Fibroblast of the conjunctiva (primary cell): ENCODE measurements around the gene MAD2L2.

Experiments used
- DNase-seq: peaks from one replicate; pipeline ENCODE4 v3.0.0-alpha.2; 2010; ENCODE audit warnings: low read depth

The MAD2L2 gene

DNA sequence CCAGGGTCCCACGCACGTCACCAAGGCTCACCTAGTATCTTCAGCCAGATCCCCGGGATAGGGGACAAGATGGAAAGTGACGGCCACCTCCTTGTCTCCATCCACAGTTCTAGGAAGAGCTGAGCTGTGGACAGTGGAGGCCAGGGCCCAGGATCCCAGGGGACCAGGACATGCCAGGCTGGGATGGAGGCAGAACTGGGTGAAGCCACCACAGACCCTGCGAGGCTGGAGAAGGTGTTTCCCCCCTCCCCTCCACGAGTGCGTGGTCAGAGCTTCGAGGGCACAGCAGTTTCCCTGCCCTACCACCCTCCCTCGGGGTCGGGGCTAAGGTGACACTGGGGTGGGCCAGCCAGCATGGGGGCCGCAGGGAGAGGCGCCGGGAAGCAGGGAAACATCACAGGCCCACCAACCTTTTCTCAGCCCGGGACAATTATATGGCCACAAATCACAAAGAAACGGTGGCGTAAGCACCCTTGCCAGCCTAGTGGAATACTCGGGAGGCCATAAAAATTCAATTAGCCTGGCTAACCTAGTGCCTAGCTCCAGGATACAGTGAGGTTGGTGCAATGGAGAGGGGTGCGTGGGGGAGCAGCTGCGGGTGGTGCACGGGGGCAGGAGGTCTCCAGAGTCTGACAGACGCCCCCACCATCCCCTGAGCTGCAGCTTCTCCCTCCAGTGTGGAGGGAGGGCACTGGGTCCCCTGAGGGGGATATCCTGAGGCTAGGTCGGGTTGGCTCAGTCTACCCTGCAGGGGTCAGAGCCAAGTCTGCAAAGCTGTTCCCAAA is 23.9 kb upstream of the MAD2L2 start:
- no peak for DNase-seq

DNA sequence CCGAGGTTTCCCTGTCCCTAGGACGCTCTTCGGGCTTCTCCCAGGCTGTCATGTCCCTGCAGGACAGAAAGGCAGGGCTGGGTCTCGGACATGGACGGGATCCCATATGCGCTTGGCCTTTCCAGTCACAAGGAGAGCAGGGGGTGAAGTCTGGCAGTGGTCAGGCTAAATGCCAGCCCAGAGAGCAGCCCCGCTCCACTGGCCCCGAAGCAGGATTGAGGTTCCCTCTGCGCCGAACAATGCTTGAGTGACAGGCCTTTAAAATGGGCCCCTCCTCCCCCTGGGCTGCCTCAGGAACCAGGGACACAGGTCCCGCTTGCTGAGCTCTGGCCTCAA is 23.2 kb upstream of the MAD2L2 start:
- DNase-seq: no peak

DNA sequence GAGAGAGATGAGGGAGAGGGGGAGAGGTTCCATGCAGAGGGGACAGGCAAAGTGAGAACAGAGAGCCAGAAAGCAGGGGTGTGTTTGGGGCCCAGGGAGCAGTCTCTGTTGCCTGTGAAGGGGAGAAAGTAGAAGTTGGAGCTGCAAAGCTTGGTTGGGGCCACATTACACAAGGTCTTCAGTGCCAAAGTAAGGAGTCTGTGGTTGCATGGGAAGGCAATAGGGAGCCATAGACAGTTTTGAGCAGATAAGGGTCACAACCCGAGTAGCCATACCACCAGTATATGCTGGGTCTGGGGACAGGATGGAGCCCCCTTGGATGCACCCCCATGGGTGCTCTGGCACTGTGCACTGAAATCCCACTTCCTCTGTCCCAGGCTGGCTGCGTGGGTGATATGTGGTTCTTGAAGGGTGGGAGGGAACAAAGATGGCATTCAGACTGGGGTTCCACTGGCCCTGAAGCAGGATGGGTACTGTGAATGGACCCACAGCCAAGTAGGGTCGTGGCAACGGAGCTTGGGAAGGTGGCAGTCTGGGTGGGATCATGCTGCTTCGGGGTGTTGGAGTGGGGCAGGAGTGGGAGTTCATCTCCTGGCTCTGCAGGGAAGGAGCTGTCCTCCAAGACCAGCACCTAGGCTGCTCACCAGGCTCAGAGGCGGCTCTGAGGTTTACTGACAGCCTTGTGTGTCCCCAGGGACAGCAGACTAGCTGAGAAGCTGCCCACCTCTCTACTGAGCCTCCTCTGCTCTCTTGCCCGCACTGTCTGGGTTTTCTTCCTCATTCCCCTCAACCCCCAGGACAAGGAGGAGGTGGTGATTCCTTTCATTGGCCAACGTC is 22.6 kb upstream of the MAD2L2 start:
- DNase-seq: no peak

DNA sequence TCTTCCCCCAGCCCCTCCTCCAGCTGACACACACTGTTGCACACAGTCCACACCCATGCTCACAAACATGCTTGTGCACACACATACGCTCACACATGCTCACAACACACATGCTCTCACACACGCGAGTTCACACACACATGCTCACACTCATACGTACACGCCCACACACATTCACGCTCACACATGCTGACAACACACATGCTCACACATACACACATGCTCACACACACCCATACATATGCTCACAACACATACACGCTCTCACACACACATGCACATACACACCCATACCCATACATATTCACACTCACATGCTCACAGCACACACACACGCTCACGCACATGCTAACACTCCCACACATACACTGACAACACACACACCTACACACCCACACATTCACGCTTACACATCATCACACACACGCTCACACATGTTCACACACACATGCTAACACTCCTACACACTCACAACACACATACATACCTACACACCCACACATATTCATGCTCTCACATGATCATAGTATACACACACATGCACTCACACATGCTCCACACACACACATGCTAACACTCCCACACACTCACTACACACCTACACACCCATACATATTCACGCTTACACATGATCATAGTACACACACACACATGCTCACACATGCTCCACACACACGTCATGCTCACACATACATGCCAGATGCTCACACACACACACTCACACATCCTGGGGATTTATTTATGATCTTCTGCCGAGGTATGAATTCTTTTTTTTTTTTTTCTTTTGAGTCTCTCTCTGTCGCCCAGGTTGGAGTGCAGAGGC is 21.2 kb upstream of the MAD2L2 start:
- no peak for DNase-seq

DNA sequence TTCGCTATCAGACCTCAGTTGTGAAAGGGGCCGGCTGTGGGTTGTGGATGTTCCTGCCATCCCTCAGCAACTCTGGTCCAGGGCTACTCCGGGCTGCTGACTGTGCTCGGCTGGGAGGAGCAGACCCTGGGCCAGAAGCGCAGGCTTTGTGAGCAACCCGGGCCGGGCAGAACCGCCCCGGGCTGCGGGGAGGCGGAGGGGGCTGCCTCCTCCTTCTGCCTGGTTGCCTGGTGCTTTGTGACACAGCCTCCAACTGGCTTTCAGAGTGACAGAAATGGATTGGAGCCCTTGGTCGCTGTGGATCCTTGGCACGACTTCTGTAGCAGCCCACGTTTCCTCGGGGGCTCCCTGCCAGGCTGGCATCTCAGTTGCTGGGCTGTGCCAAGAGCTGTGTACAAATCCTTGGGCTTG is 20.6 kb upstream of the MAD2L2 start:
- DNase-seq: no peak

DNA sequence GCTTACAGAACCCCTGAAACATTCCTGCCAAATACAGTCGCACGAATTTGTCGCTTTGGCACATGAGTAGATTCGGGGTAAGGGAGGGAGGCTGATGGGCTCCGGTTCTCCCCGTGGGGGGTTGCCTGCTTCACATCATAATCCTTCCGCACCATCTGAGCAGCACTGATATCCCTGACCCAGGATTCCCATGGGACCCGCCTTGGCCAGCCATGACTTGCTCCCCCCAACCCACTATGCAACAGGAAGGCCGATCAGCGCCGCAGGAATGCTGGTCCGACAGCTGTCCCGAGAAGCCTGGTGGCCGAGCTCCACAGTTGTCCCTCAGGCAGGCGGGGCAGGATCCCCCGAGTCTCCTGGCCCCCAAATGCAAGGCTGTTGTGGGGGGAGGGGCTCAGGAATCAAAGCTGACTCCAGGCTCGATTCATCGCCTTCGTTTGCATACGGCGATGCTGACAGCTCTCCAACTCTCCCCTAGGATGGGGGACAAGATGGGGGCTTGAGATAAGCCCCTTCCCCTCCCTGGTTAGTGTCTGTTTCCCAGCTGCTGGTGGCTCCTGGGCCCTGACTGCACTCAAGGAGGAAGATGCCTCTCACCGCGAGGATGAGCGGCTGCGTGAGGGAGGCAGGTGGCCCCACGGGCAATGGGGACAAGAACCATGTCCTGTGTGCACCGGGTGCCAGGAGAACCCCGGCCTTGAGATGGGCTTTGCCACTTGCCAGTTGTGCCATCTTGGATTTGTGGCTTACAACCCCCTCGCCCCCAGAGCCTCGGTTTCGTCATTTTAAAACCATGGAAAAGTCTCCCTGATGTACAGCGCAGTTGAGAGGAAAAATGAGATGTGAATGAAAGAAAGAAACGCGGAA is 19.9 kb upstream of the MAD2L2 start:
- no peak for DNase-seq

DNA sequence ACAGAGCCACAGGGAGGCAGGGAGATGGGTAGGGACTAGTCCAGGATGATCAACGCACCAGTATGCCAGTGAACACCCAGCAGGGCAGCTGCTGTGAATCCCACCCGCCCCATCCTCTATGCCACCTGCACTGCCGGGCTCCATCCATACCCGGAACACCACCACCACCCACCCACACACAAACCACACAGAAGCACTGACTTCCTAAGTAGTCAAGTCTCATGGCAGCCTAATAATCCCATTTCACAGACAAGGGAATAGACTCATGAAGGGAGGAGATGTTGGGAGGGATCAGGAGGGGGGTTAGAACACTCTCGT is 16.9 kb upstream of the MAD2L2 start:
- no peak for DNase-seq

DNA sequence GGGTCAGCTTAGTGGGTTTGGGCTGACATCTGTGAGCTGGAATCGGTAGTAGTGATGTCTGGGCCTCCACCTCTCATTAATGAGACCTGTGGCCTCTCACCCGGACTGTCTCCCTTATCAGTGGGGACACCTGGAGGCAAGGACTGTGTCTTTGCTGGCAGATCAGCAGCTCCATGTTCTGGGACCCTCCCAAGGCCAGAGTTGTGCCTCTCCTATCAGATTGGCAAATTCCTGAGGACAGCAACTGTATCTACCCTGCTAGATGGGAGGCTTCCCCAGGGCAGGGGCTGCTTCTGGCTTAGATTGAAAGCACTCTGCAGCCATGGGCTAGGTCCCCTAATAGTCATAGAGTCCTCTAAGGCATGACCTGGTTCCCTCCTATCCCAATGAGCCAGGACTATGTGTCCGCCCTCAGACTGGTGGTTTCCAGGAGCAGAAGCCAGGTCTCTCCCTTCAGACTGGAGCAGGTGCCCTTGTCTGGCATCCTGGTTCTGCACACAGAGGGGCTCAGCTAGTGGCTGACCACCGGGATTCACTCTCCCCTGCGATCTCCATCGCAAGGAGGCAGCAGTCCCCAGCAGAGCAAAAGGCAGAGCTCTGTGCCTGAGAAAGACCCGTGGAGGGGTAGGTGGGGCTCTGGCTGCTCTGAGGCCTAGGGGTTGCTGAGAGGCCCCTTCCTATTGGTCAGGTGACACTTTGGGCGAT is 16.4 kb upstream of the MAD2L2 start:
- no peak for DNase-seq

DNA sequence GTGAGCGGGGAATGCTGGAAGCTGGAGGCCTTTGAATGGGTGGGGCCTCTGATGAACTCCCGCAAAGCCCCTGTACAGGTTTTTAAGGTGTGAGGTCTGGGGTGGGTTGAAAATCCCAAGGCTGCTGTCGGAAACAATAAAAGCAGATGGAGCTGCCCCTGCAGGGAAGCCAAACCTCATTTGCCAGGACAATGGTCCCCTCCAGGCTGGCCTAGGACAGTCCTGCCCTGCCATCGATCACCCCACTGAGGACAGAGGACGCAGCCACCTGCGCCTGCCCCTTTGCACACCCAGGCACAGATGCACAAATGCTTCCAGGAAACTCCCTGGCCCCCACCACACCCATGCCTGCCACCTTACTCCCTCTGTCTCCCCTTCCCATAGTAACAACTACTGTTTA is 14.9 kb upstream of the MAD2L2 start:
- no peak for DNase-seq

DNA sequence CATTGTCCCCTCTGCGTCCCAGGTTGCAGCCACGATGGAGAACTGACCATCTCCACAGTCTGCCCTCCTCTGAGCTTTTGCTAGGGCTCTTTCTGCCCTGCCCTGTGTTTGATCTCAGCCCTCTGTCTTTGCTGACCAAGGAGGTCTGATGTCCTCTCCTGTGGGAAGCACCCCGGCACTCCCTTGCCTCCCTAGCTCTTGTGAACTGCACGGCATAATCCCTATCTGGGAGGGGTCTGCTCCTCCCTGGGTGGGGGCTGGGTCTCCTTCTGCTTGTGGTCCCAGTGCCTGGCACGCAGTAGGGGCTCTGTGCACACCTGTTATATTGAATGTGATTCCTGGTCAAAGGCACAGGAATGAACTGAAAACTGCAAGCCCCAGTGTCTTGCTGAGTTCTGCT is 13.0 kb upstream of the MAD2L2 start:
- no peak for DNase-seq

DNA sequence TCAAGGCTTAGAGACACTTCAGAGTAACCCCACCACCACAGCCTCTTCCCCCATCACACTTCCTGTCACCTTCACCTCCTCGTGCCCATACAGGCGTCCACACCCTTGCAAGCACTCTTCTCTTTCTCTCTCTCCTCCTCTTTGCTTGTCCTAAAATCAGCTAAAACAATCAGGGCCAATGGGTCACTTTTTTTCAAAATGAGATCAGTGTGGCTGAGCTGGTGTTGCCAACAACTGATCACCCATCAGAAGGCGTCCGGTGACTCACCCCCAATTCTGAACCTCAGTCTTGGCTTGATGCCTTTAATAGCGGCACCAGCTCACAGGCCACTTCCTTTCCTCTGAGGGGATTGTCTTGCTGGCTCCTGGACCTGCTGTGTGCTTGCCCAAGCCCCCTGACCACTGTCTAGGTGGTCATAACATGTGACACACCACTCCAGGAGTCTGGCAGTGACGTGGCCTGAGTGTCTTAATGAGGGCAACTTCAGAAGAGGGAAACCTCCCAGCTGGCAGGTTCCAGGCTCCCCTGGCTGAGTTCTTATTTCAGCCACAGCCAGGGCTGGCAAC is 12.2 kb upstream of the MAD2L2 start:
- peak; percentile 26 for DNase-seq

DNA sequence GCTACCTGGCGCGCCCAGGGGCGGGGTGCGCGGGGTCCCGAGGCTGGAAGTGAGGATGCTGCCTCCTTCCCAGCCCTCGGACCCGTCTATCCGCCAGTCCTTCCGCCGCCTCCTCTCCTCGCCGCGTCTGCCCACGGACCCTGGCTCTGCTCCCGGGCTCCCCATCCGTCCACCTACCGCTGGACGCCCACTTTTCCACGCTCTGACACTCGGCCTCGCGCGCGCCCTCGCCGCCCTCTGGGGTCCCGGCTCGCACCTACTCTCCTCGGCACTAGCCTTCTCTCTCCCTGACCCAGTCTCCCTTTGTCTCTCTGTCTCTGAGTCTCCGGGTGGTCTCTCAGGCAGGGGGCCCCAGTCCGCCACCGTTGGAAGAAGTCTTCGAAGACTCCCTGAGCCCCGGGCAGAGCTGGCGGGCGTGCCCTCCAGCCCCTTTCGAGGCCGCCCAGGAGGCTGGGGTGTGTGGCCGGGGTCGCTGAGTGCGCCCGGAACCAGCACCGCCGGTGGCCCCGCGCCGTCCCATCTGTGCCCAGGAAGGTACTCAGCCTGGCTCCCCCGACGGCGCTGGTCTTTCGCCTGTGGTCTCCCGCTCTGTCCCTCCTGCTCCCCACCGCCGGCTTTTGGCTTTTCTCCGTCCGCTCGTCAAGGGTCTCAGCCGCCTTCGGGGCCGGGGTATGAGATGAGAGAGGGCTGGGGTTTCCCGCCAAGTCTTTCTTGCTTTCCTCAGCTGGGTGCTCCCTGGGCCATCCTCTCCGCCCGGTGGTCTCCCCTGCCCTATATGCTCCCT is 11.2 kb upstream of the MAD2L2 start:
- no peak for DNase-seq

DNA sequence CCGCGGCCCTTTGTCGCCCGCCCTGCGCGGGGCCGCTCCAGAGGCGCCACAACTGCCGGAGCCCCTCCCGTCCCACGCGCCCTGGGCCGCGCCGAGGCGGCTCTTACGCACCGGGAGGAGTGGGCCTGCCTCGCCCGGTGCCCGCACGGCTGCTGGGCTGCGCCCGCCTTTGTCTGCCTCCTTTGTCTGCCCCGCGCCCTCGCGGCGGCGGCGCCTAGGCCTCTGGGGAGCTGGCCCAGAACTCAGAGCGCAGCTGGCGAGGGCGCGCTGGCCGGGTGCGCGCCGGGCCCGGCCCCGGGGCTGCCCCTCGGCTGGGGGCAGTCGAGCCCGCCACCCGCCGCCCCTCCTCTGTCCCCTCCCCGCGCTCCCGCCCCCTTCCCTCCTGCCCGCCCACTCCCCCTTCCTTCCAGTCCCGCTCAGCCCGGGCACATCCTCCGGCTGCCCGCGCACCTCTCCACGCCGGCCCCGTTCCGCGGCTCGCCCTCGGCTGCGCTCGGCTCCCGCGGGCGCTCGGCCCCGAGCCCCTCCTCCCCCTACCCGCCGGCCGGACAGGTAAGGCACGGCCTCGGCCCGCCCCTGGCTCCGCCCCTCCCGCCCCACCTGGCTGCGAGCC is 10.5 kb upstream of the MAD2L2 start, which contains the start of gene DRAXIN:
Gene DRAXIN (plus strand): TSS at position 409 of the 613 bp plus-strand sequence. CDS start 14,549 bp downstream, outside the sequence.
- DNase-seq: no peak

DNA sequence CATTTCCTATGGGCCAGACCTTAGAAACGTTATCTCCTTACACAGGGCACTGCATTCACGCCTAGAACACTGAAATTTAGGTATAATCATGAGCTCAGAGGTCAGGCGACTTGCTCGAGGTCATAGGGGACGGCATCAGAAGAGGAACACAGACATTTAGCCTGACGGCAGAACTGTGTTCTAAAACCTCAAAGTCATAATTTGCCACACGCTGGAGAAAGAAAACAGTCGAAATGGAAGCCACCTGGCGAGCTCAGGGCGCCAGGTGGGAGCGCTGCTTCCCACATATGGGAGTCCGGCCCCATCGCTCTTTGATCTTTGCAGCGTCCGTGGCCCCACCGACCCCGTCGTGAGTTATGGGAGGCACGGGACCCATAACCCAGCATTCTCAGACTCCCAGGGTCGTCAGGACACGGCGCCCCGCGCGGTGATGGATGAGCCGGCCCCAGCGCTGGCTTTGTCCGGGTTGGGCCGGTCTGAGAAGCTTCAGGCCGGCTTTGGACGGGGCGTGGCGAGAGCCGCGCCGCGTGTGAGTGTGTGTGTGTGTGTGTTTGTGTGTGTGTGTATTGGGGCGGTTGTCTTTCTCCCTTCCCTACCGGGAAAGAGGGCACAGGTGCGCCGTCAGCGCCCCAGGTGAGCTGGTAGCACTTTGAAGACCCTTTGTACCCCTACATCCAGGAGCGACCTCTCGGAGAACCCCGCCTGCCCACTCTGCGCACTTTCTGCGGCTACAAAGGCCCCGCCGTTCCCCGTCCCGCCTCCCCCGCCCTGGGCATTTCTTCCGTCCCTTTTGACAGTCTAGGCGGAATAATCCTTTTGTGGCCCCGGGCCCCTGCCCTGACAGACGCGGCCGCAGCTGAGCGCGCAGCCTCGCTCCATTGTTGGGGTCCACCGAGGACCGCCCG is 9.7 kb upstream of the MAD2L2 start:
- DNase-seq: no peak

DNA sequence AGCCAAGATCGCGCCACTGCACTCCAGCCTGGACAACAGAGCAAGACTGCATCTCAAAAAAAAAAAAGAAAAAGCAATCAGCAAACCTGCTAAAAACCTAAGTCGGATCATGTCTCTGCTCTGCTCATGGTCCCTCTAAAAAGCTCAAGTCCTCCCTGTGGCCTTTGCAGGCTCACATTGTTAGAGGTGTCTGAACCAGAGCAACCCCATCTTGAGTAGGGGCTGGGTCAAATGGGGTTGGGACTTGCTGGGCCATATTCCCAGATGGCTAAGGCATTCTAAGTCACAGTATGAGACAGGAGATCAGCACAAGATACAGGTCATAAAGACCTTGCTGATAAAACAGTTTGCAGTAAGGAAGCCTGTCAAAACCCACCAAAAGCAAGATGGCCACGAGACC is 7.6 kb upstream of the MAD2L2 start:
- no peak for DNase-seq

DNA sequence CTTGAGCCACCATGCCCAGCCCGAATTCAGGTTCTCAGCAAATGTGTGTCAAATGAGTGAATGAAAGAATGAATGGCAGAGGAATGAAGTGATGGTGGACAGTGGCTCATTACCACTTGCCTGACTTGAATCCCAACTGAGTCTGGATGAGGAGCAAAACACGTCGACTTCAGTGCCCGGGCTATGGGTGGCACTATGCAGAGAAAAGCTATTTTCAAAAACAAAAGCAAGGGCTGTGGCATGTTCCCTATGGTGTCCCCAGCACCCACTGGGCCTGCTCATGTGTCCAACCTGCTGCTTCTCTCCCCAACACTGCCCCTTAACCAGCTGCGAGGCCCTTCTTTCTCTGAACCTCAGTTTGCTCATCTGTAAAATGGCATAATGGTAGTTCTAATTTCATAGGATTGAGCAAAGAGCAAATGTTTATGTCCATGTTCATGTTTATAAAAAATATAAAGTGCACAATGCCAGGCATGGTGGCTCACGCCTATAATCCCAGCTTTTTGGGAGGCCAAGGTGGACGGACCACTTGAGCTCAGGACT is 4.3 kb upstream of the MAD2L2 start:
- no peak for DNase-seq

DNA sequence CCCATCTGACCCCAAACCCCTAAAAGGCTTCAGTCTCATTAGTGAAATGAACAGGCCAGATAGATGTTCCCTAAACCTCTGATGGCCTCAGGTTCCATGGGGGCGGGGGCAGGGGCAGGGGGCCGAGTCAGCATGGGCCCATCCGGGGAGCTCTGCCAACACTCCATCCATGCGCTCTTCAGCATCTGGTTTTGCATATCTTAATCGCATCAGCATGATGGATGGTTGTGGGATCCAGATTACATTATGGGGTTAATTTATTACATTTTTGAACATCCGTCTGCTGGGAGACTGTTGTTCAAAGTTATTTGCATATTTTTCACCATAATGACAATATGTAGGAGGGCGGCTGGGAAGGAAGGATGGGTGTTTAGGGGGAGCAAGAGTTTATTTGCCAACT is 3.1 kb upstream of the MAD2L2 start:
- no peak for DNase-seq

DNA sequence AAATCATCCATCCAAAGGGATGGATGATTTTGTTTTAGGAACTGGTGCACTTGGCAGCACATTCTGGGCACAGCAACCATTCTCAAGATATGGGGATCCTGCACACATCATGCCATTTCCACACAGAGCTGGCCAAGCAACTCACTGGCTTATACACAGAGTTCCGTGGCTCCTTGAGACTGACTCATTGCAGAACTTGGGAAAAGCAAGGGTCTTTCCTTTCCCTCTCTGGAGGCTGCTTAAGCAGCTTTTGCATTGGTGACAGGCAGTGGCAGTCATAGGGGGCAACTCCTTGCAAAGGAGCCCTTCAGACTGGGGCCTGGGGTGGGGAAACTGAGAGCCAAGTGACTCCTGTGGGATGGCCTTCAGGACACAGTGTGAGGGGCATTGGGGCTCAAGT is 1.9 kb upstream of the MAD2L2 start:
- DNase-seq: no peak
